ENCODE measurements around the gene TOMM7. TPM values are rescaled to one million over a fixed set of nuclear protein-coding genes. Genes with fewer than 3 reads are reported as not detected.
"Not testable (repeated sequence)": the region's sequence is repeated elsewhere in the genome, so short reads cannot be mapped to it uniquely, and the experiment has no call there.

TOMM7 gene
- total RNA-seq, 2 donors from 2014 or later: 95.0 to 123 TPM

DNA sequence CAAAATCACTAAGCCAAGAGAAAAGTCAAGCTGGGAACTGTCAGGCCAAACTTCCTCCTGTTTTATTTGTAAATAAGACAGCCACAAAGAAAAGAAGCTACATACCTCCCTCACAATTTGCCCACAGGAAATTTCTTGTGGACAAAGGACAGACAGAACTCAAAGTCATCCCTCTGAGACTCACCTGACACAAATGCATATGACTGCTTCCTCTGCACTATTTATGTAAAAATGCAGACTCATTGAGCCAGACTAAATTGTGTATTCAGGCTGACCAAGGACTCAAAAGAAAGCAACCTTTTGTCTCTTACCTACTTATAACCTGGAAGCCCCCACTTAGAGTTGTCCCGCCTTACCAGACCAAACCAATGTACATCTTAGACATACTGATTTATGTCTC lies 11.8 kb downstream of the TOMM7 start:
- Histone ChIP-seq H3K4me3 (no peak overlapping the region), H3K27ac (no peak overlapping the region), H3K27me3 (replicated peaks; ENCODE audit: insufficient read depth) (no peaks in the 10 kb centered on the region), H3K36me3 (peaks cover 24% of the 10 kb centered on the region), H3K4me1 (ENCODE audit: control insufficient read depth in 1 of 2, low read depth in 2 of 2) (no peaks in the 10 kb centered on the region), H3K9me3 (no peaks in the 10 kb centered on the region)
- TF ChIP-seq CTCF (IDR thresholded peaks at IDR 0.05): no peak
- DNase-seq (ENCODE audit: low spot score) (no peak), ATAC-seq (ENCODE audit: insufficient number of reproducible peaks, low FRiP score, low read depth) (no peak)

DNA sequence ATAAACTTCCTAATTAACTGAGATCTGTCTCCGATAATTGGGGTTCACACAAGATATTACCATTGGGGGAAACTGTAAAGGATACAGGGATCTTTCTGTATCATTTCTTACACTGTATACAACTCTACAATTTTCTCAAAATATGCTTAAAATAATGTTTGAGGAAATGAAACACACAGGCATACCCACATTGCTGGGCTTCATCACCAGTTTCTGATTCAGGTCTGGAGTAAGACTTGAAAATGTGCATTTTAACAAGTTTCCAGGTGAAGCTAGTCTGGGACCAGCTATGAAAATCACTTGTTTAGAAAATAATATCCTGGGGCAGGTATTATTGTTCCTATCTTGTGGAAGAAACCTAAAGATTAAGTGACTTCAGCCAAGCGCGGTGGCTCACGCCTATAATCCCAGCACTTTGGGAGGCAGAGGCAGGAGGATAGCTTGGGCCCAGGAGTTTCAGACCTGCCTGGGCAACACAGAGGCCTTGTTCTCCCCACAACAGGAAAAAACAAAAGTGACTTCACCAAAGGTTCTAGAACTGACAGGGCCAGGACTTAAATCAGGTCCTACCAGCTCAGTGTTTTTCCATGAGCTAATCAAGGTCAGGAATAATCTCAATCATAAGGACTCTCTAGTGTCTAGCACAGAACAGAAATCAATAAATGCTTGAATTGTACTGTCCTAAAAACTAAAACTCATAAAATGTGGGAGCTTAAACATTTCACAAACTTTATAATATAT lies 12.6 kb downstream of the TOMM7 start:
- DNase-seq (ENCODE audit: low spot score) (no peak), ATAC-seq (ENCODE audit: insufficient number of reproducible peaks, low FRiP score, low read depth) (no peak)
- H3K9me3 ChIP-seq: no peaks in the 10 kb centered on the region
- H3K4me1 ChIP-seq (ENCODE audit: control insufficient read depth in 1 of 2, low read depth in 2 of 2): no peaks in the 10 kb centered on the region
- H3K4me3 ChIP-seq: no peak overlapping the region
- H3K27ac ChIP-seq: no peak overlapping the region
- H3K36me3 ChIP-seq: peaks cover 17% of the 10 kb centered on the region
- TF ChIP-seq CTCF (IDR thresholded peaks at IDR 0.05): no peak
- no peaks in the 10 kb centered on the region for H3K27me3 ChIP-seq (replicated peaks; ENCODE audit: insufficient read depth)

DNA sequence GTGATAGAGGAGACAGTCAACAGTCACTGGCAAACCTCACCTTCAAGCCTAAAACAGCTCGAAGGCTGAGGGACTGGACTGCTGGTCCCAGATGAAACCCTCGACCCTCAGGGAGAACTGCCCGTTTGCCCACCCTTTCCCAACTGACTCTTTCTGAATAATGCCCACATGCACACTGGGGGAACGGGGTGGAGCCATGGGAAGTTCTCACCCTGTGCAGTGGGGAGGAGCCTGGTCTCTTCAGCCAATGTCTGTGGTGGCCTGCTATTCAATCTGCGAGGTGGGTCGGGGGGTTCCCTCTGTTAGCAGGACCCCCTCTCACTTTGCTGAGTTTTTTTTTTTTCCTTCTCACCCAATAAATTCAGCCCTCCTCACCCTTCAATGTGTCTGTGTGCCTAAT lies 14.5 kb downstream of the TOMM7 start:
- Histone ChIP-seq H3K27ac (no peak overlapping the region), H3K27me3 (replicated peaks; ENCODE audit: insufficient read depth) (no peaks in the 10 kb centered on the region), H3K4me1 (ENCODE audit: control insufficient read depth in 1 of 2, low read depth in 2 of 2) (no peaks in the 10 kb centered on the region), H3K36me3 (peaks cover 9% of the 10 kb centered on the region), H3K9me3 (no peaks in the 10 kb centered on the region), H3K4me3 (no peak overlapping the region)
- DNase-seq (ENCODE audit: low spot score) (no peak), ATAC-seq (ENCODE audit: insufficient number of reproducible peaks, low FRiP score, low read depth) (no peak)
- TF ChIP-seq CTCF (IDR thresholded peaks at IDR 0.05): no peak

GRCh38 chr7:22806752-22807151 lies 15.9 kb downstream of the TOMM7 start:
- DNase-seq (ENCODE audit: low spot score) (no peak), ATAC-seq (ENCODE audit: insufficient number of reproducible peaks, low FRiP score, low read depth) (no peak)
- no peaks in the 10 kb centered on the region for H3K4me1 ChIP-seq (ENCODE audit: control insufficient read depth in 1 of 2, low read depth in 2 of 2)
- no peaks in the 10 kb centered on the region for H3K36me3 ChIP-seq
- H3K4me3 ChIP-seq: no peak overlapping the region
- no peaks in the 10 kb centered on the region for H3K9me3 ChIP-seq
- no peak for TF ChIP-seq CTCF (IDR thresholded peaks at IDR 0.05)
- H3K27ac ChIP-seq: no peak overlapping the region
- H3K27me3 ChIP-seq (replicated peaks; ENCODE audit: insufficient read depth): no peaks in the 10 kb centered on the region

DNA sequence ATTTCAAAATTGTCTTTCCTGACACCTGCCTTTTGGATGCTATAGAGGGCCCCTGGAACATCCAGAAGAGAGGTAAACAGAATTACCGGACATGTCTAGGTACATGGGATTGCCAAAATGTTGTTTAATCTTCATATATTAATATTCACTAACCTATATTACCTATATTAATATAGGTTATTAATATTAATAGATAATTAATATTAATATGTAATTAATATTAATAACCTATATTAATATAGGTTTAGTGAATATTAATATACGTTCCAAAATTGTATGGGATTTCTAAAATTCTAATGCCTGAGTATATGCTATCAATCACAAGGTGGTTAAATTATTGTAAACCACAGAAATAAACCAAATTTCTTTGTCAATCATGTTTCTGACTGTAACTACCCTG lies 17.4 kb downstream of the TOMM7 start:
- Histone ChIP-seq H3K27me3 (replicated peaks; ENCODE audit: insufficient read depth) (no peaks in the 10 kb centered on the region), H3K4me1 (ENCODE audit: control insufficient read depth in 1 of 2, low read depth in 2 of 2) (no peaks in the 10 kb centered on the region), H3K36me3 (no peaks in the 10 kb centered on the region), H3K4me3 (no peak overlapping the region), H3K9me3 (no peaks in the 10 kb centered on the region), H3K27ac (no peak overlapping the region)
- no peak for TF ChIP-seq CTCF (IDR thresholded peaks at IDR 0.05)
- no peak for DNase-seq (ENCODE audit: low spot score)
- no peak for ATAC-seq (ENCODE audit: insufficient number of reproducible peaks, low FRiP score, low read depth)

GRCh38 chr7:22802831-22803230 lies 19.8 kb downstream of the TOMM7 start:
- DNase-seq (ENCODE audit: low spot score); H3K9me3 ChIP-seq; ATAC-seq (ENCODE audit: insufficient number of reproducible peaks, low FRiP score, low read depth): not testable (repeated sequence)

More at GRCh38 chr7:22802831-22803230, 19.8 kb downstream of the TOMM7 start:
- H3K27ac ChIP-seq; H3K4me3 ChIP-seq; H3K4me1 ChIP-seq (ENCODE audit: control insufficient read depth in 1 of 2, low read depth in 2 of 2); H3K27me3 ChIP-seq (replicated peaks; ENCODE audit: insufficient read depth); H3K36me3 ChIP-seq: not testable (repeated sequence)
